HG03159 (cell line): ENCODE results near the gene ATP10A.

Experiments used
- ATAC-seq: cut with Tn5 transposase; IDR thresholded peaks from one replicate; pipeline ENCODE4 v1.9.1; 2021; ENCODE audit warnings: mild to moderate bottlenecking, moderate library complexity; ENCODE audit not compliant: unreplicated experiment

Gene ATP10A

DNA sequence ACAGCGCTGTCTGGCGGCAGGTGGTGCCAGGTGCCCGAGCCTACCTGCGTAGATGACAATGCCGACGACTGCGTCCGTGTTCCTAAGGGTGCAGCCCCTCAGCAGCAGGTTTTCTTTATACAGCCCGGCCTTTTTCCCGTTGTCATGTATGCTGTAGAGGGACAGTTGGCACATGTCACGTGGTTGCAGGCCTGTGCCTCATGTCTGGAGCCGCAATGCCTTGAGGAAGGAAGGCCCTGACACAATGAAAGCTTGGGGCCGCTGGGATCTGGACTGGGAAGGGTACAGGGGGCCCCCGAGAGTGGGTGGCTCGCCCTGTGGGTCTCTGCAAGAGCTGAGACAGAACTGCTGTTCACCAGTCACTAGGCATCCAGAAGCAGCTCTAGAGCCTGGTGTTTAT, 136.0 kb downstream of the ATP10A start:
- ATAC-seq: no peak

DNA sequence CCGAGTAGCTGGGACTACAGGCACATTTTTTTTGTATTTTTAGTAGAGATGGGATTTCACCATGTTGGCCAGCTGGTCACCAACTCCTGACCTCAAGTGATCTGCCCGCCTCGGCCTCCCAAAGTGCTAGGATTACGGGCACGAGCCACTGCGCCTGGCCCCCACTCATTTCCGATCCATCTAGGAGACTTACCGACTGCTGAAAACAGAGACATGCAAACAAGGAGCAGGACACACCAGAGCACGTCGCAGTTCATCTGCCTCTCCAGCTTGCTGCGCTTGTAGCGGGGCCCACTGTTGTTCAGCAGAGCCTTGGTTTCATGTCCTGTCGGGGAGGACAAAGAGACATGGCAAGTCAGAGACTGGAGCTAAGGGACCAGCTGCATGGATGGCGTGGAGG, 137.4 kb downstream of the ATP10A start:
- ATAC-seq: no peak

DNA sequence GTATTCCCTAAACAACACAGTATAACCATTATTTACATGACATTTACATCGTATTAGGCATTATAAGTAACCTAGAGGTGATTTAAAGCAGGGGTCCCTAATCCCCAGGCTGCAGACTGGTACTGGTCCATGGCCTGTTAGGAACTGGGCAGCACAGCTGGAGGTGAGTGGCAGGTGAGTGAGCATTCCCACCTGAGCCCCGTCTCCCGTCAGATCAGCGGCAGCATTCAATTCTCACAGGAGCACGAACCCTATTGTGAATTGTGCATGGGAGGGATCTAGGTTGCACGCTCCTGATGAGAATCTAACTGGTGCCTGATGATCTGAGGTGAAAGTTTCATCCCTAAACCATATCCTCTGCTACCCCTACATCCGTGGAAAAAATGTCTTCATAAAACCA, 138.2 kb downstream of the ATP10A start:
- ATAC-seq: no peak

DNA sequence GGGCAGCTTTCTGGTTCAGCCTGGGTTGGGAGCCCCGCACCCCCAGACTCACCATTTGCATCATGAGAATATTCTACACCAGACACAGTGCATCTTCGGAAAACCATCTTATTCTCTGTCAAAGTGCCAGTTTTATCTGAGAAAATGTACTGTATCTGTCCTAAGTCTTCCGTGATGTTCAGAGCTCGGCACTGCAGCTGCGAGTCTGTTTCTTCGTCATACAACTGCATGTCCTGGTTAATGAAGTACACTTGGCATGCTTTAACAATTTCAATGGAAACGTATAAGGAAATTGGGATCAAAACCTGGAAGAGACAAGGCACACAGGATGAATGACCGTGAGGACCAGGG, 141.5 kb downstream of the ATP10A start:
- no peak for ATAC-seq

DNA sequence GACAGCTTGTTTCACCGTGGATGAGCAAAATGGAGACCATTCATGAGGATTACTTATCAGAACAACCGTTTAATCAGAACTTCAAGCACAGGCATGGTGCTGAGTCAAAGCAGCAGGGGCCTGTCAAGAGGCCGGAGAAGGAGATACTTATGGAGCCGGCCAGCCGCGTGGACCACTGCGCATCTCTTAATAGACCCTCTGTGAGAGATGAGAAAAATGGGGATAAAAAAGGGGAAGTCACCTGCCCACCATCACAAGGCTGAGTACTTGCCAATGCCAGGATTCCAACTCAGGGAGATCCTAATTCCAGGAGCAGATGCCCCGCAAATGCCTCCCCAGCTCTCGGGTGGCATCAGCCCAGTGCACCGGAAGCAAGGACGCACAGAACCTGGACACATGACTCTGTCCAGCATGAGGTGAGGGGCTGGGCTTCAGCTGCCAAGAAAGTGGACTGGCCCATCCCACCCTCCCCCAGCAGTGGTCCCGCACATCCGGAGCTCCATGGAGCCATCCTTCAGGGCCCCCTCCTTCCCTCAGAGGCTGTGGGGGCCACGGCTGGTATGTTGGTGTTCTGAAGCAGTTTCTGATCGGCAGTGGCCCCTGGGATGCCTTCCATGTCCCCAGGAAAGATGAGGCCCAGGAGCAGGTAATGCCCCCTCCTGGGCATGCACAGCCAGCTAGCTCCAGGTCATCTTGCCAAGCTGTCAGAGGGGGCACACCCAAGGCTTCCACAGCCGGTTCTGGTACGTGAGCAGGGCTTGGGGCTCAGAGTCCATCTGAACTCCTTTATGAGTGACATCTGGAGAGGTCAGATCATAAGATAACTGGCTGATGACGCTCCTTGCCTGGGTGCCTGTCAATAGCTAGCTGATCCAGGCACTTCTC, 143.8 kb downstream of the ATP10A start:
- ATAC-seq: no peak

DNA sequence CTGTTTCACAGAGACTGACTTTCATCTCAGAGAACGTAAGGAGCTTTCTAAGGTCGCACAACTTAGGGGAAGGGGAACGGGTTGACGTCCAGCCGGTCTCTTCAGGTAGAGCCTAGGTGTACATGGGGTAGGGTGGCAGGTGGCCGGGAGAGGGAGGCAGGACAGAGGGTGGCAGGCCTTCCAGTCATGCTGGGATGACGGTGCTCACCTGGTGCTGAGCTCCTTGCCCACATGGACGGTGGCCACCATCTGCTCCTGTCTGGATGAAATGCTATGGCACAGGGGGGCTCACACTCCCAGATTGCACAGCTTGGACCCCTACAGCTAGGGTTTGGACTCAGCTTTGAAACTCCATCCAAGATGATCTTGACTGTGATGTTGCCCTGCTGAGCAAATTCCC, 144.5 kb downstream of the ATP10A start:
- no peak for ATAC-seq

DNA sequence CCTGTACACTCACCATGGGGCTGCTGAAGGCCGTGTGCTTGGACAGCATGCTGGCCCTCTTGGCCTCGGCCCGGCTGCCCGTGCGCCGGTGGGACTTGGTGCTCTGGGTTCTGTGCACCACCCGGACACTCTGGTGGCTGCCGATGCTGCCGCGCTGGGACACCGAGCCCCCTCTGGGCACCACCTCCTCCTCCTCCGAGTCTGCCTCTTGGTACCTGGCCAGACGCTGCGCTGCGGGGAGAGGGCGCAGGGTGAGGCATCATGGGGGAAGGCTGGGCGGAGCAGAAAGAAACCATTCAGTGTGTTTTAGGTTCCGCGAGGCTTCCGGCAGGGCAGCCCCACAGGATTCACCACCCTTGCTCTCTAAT, 145.0 kb downstream of the ATP10A start:
- ATAC-seq: no peak

DNA sequence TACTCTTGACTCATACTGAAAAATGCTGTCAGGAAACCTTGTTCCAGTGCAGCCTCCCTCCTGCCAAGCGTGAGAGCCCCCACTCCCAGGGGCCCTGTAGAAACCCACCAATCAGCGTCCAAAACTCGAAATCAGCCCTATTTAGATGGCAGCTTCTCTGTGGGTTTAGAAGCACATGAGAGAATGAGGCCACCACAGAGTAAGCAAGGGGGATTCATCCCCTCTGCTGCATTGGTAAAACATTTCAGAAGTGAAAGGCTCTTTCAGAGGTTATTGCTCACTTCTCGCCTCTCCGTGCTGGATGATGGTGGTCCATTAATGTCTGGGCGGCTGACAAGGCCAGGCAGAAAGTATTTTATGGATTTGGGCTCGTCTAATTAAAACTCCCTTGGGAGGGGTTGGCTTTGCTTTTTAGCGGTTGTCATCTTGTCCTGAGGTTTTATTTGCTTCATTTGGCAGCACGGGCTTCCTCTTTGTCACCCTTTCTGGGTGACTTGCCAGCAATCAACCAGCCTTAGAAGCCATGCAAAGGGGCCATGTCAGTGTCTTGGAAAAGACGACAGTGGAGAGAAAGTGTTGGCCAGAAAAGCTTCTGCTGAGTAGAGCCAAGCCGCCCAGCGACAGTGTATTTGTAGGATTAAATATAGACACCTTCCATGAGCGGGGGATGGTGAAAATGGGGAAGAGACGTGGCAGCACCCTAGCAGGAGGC, 145.5 kb downstream of the ATP10A start:
- ATAC-seq: no peak

DNA sequence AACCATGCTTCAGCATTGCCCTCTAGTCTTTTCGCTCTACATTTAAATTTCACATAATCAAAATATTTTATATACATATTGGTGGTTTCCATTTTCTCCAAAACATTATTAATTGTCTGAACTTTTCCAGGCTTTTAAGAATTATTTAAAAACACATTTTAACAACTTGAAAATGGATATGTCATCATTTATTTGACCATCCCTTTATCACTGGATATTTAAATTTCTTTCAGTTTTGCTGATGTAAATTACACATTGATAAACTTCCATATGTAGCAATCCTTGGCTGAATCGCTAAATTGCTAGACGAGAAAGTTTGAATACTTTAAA, 146.0 kb downstream of the ATP10A start:
- no peak for ATAC-seq

DNA sequence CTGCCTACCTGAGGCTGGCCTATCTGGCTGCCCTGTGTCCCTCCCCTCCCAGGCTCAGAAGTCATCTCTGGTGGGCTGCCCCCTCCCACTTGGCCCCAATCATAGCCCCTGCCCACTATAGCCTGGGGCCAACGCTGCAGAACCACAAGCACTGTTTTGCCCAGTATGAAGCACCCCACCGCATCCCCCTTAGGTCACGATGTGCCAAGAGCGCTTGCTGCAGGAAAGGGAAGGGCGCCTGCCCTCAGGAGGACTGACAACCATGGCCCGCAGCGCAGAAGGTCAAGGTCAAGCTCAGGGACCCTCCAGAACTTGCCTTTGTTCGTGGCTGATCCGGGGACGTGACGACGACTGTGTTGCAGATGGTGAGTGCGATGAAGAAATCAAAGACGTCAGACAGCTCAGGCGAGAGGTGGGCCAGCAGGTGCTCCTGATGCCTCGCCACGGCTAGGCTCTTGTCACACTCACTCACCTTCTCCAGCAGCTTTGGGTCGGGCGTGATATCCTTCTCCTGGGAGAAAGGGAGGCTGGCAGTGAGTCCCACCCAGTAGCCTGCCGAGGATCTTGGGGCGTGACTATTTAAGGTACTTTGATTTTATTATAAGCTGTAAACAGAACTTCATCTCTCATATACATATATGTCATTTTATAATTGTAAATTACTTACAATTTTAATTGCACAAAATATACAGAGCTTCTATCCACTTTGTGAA, 146.6 kb downstream of the ATP10A start:
- ATAC-seq: no peak

DNA sequence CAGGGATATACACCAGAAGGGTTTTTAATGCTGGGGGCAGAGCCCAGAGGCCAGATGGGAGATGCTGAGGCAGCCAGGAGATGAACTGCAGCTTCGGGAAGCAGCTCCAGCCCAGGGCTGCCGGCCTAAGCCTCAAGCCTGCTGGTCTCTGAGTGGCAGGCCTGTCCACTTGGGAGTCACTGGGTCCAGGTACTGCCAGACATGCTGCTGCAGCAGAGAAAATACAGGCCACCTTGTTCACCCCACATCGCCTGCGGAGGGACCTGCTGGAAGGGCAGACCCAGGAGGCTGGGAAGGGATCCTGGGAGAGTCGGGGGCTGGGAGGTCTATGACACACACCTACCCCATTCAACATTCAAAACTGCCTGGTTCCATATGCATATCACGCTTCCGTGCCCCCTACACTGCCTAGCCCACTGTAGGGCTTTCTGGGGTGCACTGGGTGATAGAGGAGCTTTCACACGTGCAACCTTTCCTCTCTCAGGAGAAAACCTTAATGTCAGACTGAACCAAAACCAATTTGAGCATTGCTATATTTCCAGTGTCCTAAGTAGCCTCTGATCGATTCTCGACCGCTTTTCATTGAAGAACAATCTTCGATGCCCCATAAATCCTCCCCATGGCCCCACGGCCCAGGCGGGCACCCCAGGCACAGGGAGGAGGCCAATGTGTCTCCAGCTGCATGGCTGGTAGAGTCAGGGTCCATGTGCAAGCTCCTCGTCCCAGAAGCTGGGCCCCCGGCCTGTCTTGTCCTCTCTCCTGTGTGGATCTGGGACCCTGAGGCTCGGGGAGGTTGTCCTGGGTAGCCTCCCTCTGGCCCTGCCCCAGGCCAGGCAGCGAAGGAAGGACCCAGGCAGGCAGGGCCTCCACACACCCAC, 147.4 kb downstream of the ATP10A start:
- ATAC-seq: no peak

DNA sequence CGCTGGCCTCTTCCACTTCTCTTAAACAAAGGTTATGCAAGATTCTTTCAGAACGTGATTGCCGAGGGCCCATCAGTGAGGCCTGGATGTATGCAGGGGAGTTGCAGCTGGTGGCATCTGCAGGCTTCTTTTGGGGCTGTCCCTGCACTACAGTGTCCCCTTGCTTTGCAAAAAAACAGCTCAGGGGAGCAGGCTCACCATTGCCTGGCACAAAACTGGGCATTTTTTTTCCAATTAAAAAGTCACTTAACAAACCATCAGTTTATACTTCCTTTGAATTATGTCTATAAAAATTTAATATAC, 148.6 kb downstream of the ATP10A start:
- ATAC-seq: no peak

DNA sequence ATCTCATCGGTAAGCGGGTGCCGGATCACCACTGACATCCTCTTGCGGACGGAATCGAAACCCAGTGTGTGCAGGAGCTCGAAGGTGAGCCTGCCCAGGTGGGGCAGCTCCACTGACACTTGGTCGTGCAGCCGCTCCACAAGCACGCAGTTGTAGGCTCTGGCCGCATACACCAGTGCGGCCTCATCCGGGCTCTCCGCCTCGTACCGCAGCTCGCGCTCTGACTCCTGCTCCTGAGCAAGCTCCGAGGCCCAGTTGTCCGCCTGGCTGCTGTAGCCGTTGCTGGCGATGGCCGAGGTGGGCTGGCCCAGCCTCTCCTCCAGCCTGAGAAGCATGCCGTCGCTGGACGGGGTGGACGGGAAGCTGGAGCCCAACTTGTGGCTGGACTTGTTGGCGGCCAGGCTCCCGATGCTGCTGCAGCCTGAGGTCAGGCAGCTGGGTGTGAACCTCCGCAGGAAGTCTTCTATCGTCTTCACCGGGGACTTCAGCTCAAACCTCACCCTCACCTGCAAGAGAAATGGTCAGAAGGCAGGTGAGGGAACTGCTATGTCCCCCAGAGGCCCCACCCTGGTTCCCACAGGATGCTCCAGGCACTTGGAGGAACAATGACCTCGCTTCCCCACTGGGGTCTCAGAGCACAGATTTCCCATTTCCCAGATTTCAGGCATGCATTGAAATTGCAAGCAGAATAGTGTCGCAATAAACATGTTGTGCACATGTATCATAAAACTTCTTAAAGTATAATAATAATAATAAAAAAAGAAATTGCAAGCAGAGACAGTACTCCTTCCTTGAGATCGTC, 149.2 kb downstream of the ATP10A start:
- ATAC-seq: no peak

DNA sequence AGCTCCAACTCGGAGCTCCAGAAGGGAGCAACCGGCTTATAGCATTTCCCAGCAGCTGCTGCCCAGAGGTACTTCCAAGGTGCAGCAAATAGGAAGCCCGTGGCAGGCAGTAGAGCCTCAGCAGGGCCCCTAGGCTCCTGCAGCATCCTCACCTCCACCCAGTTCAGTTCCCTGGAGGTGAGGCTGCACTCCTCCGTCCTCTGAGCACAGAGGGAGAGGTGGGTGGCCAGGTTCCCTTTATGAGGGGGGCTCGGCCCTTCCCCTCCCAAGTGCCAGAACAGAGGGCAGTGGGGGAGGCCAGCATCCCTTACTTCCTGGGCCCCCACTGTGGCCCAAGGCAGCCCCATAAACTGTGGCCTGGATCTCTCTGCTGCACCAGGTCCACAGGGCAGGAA, 150.2 kb downstream of the ATP10A start:
- ATAC-seq: no peak

DNA sequence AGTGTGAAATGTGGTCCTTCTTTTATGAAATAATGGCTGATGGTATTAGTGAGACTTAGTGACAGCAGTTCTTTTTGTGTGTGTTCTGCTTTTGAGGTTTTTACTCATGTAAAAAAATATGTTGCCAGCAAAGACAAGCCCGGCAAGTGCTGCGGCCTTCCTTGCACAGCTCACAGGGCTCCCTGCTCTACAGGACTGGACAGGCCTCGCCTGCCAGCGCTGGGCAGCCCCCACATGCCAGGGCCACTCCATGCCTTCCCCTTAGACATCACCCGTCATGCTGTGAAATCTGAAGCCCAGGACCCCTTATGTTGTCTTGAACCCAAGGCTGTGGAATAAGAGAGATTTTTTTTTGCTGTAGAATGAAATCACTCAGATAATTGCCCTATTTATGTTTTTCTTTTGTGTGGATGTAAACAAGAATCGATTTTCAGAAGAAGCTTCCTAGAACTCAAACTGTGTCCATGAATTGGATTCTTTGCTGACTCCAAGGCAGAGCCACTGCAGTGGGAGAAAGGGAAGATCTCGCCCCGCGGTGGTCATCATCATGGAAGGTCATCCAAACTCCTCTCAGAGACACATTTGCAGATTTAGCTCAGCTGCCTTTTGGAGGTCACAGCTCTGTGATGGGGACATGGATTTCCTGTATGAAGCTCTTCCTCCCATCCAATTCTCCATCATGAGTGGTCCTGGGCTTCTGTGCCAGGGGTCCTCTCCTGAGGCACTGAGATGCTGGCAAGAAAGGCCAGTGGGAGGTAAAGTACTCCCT, 150.8 kb downstream of the ATP10A start:
- no peak for ATAC-seq

DNA sequence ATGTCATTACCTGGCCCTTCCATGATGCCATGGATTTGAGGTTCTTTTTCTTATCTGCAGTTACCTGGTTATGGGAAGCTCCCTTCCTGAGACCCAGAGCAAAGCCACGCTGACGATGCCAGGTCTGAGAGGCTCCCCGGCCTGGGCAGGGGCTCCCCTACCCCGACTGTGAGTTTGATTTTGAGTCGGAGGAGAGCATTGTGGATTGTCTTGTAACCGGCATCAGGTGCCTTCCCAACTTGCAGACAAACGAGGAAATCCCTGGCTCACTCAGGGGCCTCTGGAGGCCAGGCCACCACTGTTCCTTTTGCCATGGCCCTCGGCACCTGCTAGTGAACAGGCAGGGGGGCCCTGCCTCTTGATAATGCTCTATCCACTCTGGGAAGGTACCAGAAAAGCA, 151.4 kb downstream of the ATP10A start:
- ATAC-seq: no peak

DNA sequence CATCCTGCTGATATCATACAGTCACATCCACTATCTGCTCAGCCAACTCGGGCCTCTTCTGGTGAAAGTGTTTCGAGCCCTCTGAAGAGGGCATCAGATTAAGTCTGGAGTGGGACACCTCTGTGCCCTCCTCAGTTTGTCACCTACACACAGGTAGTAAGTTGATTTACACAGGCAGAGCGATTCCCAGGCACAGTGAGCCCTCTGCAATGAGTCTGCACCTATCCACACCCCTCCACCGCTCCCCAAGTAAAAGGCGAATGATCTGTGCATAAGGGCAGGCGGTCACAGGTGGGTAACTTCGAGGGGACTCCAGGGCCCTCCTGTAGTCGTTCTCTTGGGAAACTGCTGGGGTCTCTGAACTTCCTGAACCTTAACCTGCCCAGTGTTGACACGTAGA, 152.0 kb downstream of the ATP10A start:
- ATAC-seq: no peak

DNA sequence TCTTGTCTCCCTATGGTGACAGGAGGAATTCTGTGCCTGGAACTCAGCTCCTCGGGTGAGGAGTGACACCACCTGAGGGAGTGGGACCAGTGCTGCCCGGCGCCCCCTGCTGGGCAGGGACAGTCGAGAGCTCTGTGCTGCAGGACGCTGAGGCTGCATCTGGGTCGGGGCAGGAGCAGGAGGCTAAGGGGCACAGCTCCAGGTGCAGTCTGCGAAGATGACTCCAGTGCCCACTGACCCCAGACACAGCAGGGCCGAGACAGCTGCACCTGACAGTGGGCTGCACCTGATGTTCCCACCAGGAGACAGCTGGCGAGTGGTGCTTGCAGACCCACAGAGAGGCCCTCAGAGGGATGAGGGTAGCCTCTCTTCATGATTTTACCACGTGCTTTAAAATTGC, 152.9 kb downstream of the ATP10A start:
- ATAC-seq: no peak

DNA sequence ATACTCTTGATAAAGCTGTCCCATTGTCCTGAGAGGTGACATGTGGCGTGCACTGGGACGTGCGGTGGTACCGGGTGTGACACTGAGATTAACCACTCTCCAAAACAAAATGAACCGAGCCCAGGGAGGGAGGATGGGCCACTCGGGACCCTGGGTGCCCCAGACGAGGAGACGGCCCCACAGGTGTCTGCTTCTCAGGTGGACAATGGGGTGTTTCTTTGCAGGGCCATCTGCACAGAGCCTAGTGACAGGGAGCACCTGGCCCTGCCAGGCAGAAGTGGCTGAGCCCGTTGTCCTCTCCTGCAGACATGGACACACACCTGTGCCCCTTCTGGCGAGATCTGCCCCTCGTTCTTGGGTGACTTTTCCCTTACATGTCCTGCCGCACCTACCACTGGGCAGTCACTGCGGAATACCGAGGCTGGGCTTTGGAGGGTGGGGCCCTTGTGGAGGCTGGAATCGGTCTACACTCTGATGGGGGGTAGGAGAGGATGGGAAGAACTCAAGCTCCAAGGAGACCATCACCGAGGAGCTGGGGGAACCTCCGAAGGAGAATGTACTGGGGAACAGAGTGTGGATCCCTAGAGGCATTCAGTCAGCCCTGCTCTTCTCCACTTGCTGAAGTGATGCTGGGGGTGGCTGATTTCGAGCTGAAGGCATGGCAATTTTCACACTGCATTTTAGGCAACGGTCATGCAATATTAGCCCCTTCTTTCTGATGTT, 153.5 kb downstream of the ATP10A start:
- ATAC-seq: no peak
